CD4-positive, alpha-beta T cell treated with Interleukin-17A for 1 hour (primary cell): Measurements from ENCODE around the gene CFAP97D2.
"Not testable (repeated sequence)": the region's sequence is repeated elsewhere in the genome, so short reads cannot be mapped to it uniquely, and the experiment has no call there.

Experiments used
- DNase-seq: peaks from one replicate; pipeline ENCODE4 v3.0.0-alpha.2; 2020

CFAP97D2 gene

GRCh38 chr13:114236227-114236626 lies 57.2 kb downstream of the CFAP97D2 start:
- no peak for DNase-seq

- DNase-seq, result no peak
These were observed 58.5 kb downstream of the CFAP97D2 start for GRCh38 chr13:114237415-114238112.

GRCh38 chr13:114241918-114242317 lies 62.9 kb downstream of the CFAP97D2 start:
- no peak for DNase-seq

- no peak for DNase-seq
These were observed 64.9 kb downstream of the CFAP97D2 start for GRCh38 chr13:114243971-114244370.

GRCh38 chr13:114244637-114245036 lies 65.6 kb downstream of the CFAP97D2 start:
- peak; percentile 9 for DNase-seq

GRCh38 chr13:114248011-114248410 lies 69.0 kb downstream of the CFAP97D2 start:
- no peak for DNase-seq

- no peak for DNase-seq
These were observed 70.0 kb downstream of the CFAP97D2 start for GRCh38 chr13:114249077-114249476.

GRCh38 chr13:114251639-114252440 lies 72.8 kb downstream of the CFAP97D2 start:
- DNase-seq, result not testable (repeated sequence)

GRCh38 chr13:114256547-114256946 lies 77.5 kb downstream of the CFAP97D2 start:
- no peak for DNase-seq

GRCh38 chr13:114257014-114257413 lies 78.0 kb downstream of the CFAP97D2 start:
- DNase-seq, result no peak

- DNase-seq, result no peak
These were observed 79.5 kb downstream of the CFAP97D2 start for GRCh38 chr13:114258589-114258988.

GRCh38 chr13:114259374-114259773 lies 80.3 kb downstream of the CFAP97D2 start:
- DNase-seq, result no peak

GRCh38 chr13:114259974-114260373 lies 80.9 kb downstream of the CFAP97D2 start:
- DNase-seq, result no peak

- DNase-seq, result no peak
These were observed 81.8 kb downstream of the CFAP97D2 start for GRCh38 chr13:114260814-114261213.

GRCh38 chr13:114261328-114261965 lies 82.4 kb downstream of the CFAP97D2 start:
- no peak for DNase-seq

- peak; percentile 55 for DNase-seq
These were observed 84.5 kb downstream of the CFAP97D2 start for GRCh38 chr13:114263578-114263977.

- DNase-seq, result not testable (repeated sequence)
These were observed 85.3 kb downstream of the CFAP97D2 start for GRCh38 chr13:114264313-114264712.

- DNase-seq, result no peak
These were observed 86.0 kb downstream of the CFAP97D2 start for GRCh38 chr13:114264886-114265611.

GRCh38 chr13:114266241-114266640 lies 87.2 kb downstream of the CFAP97D2 start:
- no peak for DNase-seq

GRCh38 chr13:114268344-114269280 lies 89.6 kb downstream of the CFAP97D2 start:
- peak; percentile 46 for DNase-seq

- DNase-seq, result no peak
These were observed 90.3 kb downstream of the CFAP97D2 start for GRCh38 chr13:114269281-114269770.
